ENCODE data around the gene KHSRP.

DNA sequence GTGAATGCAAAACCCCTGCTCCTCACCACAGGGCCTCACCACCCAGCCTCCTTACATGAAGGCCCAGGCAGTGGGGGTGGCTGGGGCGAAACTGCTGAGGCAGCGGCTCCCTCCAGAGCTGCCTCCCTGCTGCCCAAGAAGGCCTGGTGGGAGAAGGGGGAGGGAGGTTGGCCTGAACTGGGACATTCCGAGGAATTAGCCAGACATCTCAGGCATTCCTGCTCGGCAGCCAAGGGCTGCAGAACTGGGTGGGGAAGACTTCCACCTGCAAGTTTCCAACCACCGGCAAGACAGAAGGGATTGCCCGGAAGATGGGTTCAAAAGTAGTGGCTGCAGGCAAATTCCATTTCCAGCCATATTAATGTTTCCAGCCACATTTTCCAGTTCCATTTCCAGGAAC lies 46.6 kb downstream of the KHSRP start:
- TF ChIP-seq, protein P1, sequence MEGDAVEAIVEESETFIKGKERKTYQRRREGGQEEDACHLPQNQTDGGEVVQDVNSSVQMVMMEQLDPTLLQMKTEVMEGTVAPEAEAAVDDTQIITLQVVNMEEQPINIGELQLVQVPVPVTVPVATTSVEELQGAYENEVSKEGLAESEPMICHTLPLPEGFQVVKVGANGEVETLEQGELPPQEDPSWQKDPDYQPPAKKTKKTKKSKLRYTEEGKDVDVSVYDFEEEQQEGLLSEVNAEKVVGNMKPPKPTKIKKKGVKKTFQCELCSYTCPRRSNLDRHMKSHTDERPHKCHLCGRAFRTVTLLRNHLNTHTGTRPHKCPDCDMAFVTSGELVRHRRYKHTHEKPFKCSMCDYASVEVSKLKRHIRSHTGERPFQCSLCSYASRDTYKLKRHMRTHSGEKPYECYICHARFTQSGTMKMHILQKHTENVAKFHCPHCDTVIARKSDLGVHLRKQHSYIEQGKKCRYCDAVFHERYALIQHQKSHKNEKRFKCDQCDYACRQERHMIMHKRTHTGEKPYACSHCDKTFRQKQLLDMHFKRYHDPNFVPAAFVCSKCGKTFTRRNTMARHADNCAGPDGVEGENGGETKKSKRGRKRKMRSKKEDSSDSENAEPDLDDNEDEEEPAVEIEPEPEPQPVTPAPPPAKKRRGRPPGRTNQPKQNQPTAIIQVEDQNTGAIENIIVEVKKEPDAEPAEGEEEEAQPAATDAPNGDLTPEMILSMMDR (IDR thresholded peaks at IDR 0.05), result no peak
- TF ChIP-seq EZH2 (IDR thresholded peaks at IDR 0.05) (no peak), EZH2phosphoT487 (IDR thresholded peaks at IDR 0.05) (no peak)
